Stimulated activated CD8-positive, alpha-beta memory T cell treated with anti-CD3 and anti-CD28 coated beads, Interleukin-12 subunit alpha, Interleukin-12 subunit beta, amount 100 ng/mL, for 4 hours (primary cell): ENCODE measurements around the gene SH2D4B.

Experiments used
- DNase-seq: peaks from one replicate; pipeline ENCODE4 v3.0.0-alpha.2; 2020; ENCODE audit warnings: low read depth

The SH2D4B gene

DNA sequence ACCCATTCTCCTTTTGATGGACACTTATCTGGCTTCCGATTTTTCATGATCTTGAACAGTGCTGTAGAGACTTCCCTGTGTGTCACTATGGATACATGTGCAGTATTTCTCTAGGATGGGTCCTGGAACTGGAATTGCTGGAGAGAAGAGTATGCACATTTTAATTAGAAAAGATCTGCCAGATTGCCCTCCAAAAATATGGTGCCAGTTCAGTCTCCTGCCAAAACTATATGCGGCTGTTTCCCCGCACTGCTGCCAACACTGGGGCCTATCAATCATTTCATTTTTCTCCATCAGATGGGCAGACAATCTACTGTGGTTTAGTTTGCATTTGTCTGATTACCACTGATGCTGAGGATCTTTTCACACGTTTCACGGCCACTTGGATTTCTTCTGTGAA is 105.0 kb downstream of the SH2D4B start:
- DNase-seq, result no peak

DNA sequence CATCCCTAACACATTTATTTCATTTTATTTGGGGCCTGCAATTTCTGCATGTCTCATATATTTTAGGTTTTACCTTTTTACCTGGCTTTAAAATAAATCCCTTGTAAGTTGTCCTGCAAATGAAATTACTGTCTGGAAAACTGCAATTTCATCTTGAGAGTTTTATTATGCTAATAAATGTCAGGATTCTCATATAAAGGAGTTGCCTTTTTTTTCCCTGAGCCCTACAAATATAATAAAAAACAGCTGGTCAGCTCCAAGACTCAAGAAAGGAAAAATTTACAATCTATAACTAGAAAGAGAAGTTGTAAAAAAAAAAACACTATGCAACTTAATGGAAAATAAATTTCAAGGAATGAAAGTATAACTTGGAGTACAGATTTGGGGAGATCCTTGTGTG is 108.7 kb downstream of the SH2D4B start:
- DNase-seq, result no peak

DNA sequence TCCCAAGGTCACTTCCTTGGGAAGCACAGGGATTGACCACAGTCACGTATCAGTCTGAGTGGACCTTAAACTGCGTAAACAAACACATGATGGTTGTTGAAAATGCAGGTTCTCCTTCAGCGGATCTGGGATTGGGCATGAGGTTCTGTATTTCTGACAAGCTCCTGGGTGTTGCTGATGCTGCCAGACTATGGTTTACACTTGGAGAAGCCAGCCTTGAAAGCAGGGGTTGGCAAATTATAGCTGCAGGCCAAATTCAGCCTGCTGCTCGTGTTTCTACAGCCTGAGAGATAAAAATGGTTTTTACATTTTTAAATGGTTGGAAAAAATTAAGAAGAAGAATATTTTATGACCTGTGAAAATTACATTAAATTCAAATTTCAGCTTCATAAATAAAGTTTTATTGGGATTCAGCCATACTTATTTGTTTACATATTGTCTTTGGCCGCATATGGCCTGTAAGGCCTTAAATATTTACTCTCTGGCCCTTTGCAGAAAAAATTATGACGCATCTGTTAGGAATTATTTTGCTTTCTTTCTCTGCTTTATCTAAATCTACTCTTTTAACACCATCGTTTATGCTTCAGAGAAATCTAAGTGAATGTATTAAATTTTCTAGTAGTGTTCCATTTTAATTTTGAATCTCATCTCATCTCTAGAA is 109.6 kb downstream of the SH2D4B start:
- no peak for DNase-seq

DNA sequence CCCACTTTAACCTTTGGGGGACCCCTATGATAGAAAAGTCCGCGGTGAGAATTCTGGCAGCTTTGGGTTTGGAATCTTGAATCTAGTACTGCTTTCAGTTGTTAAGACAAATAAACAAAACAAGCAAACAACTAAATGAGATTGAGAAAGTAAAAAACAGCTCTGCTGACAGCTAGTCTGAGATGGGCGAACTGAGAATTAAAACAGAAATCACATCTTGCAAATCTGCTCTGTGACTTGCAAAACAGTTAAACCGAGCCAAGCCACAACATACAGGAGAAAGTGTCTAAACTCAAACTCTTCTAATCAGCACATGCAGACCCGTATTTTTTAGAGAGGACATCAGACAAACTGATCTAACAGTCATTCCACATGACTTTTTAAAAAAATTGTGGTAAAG is 110.4 kb downstream of the SH2D4B start:
- DNase-seq, result no peak

DNA sequence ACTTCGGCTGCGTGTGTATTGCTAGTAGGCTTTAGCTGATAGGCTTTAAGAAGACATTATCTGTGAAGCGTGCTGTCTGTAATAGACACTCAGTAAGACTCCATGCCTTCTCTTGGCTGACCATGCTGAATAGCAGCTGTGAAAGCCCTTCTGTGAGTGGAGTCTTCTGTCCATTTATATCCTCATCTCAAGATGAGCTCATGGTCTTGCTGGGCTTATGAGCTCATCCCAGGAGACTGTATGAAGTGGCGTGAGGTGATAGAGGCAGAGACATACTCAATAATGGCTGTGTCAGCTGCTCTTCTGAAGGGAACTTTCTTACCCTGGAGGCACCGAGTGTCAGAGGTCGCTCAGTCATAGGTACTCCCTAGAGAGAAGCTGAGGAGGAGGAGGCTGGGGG is 111.5 kb downstream of the SH2D4B start:
- DNase-seq, result no peak

DNA sequence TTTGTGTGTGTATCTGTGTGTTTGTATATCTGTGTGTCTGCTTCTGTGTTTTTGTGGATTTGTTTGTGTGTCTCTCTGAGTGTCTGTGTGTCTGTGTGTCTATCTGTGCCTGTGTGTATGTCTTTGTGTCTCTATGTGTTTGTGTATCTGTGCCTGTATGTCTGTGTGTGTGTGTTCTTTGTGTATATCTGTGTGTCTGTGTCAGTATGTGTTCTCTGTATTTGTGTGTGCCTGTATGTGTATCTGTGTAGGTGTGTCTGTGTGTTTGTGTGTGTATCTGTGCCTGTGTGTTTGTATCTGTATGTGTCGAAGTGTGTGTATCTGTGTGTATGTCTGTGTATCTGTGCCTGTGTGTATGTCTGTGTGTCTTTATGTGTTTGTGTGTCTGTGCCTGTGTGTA is 118.2 kb downstream of the SH2D4B start:
- DNase-seq, result no peak

DNA sequence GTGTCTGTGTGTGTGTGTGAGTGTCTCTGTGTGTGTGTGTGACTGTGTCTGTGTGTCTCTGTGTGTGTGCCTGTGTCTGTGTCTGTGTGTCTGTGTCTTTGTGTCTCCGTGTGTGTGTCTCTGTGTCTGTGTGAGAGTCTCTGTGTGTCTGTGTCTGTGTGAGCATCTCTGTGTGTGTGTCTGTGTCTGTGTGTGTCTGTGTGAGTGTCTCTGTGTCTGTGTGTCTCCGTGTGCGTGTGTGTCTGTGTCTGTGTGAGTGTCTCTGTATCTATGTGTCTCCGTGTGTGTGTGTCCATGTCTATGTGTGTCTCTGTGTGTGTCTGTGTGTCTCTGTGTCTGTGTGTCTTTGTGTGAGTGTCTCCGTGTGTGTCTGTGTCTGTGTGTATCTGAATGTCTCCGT is 120.4 kb downstream of the SH2D4B start:
- DNase-seq, result no peak

DNA sequence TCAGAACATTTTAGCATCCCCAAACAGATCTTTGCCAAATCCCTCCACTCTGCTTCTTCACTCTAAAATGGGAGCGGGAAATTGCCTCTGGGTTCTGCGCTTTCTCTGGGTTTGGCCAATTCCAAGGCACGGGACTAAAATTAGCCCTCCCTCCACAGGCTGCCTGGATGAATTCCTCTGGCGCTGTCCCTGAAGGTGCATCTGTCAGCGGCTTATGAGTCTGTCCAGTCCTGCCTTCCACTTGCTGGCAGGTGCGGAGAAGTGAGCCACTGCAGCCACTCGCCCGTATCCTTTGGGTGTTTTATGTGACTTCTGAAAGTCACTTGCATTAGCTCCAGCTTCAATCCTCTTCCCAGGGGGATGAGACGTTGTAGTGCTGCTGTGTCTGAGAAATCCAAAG is 121.6 kb downstream of the SH2D4B start:
- DNase-seq, result no peak

DNA sequence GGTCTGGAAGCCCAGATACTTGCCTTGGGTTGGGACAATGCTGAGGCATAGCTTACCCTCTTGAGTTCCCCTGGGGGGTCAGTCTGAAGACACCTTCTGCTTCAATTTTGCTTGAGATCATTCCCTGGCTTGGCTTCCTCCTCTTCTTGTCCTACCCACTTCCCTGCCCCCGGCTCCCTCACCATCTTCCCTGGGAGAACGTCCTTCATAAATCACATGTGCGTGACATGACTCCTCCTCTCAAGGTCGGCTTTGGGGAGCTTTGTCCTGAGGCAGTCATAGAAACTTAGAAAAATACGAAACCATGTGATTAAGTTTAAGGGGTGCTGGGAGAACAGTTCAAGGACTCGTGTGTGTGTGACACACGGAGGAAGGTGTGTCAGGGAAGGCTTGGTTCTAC is 122.6 kb downstream of the SH2D4B start:
- DNase-seq, result no peak

DNA sequence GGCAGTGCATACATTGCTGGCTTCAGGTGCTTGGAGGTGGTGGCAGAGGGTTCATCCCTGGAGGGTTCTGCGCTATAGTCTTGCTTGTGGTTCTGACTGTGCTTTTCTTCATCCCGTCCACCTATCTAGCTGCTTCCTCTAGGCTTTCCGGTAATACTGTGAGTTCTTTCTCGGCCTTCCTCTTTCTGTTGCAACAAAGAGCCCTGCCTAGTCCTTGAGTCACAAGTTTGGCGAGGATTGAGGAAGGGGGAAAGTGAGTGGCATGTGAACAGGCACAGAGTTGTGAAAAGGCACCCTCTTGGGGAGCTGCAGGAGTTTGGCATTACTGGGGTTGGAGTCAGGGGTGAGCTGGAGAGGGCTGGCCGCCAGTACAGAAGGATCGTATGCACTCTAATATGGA is 123.0 kb downstream of the SH2D4B start:
- no peak for DNase-seq

DNA sequence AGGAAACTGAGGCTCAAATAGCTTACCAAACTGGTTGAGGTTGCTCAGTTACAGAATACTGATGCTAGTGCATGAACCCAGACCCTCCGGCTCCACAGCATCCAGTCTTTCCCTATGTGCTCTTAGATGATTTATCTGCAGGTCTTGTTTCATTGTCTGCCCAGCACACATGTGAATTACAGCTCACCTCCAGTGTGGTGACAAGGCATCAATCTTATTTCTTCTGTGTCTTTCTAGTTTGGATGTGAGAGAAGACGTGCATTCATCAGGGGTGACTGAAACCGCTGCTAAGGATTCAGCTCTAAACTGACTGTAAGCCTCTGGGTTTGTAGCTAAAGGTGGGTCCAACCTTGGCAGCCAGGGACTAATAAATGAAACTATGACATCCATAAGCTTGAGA is 123.8 kb downstream of the SH2D4B start:
- no peak for DNase-seq

DNA sequence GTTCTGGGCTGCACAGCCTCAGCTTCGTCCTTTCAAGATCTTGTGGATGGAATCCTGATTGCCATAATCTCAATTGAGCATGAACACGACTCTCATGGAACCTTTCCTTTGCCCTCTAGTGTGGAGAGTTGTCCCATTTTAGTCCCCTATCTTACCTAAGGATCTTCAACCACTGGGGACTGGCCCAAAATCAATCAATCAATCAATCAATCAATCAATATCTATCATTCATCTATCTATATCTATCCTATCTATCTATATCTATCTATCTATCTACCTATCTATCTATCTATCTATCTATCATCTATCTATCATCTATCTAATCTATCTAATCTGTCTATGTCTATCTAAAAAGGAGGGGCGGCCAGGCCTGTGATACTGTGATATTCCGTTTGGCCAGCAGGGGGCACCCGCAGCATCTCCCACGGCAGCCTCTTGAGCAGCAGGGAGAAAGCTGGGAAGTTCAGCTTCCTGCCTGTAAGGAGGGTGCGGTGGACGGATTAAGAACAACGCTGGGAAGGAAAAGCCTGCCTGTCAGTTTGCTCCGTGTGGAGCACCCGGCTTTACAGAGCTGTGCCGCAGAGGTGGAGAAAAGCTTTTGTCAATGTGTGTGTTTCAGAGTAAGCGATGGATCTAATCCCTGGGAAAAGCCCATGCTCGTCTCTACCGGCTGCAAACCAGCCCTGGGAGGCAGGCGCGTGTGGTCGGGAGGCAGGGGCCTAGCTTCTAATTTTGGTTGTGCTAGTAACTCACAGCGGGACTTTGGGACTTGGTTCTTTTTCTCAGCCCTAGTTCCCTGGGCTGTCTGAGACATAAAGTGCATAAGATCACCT is 124.9 kb downstream of the SH2D4B start:
- DNase-seq, result peak; percentile 29

DNA sequence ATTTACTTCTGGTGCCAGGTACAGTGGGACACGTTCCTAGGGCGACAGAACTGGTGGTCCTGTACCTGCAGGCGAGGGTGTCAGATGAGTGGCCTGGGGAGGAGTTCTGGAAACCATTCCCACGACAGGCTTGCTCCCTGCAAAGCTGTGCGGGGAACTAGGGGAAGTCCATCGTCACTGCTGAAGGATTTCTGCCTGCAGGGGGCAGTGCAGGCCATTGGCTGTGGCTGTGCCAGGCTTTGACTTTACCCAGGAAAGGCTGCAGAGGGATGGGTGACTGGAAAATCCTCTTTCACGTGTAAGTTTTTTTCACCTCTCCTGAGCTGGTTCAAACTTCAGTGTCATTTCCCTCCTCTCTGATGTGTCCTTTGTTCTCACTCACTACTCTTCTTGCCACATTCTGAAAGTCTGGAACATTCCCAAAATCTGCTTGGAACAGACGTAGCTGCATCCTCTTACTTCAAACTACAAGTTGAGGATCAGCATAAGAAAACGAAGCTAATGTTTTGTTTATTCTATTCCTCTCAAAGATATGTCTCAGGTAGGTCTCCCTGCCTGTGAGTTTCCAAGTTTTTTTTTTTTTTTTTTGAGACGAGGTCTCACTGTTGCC is 126.5 kb downstream of the SH2D4B start:
- peak; percentile 1 for DNase-seq

DNA sequence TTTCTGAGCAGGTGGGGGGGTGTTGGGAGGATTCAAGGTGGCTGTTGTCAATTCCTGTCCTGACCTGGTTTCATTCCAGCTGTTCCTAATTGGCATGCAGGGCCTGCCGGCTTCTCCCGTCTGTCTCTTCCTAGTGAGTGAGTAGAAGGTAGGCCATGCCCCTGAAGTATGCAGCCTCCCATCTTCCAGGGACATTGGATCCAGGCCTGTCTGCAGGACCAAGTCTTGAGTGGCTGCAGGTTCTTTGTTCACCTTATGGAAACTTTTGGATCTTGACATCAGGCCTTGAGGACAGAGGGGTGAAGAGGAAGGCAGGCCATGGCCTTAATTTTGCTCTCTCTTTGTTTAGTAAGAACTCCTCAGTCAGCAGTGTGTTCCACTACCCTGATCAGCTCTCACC is 131.8 kb downstream of the SH2D4B start:
- no peak for DNase-seq

DNA sequence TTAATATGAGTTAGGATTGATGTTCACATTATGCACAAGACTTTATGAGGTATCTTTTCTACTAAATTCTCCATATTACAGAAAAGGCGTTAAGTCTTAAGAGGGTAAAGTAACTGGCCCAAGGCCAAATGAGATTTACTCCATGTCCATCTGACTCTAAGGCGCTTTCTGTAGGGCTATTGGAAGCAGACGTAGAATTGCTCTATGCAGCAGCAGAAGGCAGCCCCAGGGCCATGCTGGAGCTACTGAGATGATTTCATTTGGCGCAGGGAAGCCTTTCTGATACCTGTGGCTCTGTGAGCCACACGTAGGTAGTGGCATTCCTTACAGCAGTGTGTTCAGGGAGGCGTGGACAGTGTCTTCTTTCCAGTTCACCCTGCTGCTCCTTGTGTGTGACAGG is 133.1 kb downstream of the SH2D4B start:
- DNase-seq, result no peak

DNA sequence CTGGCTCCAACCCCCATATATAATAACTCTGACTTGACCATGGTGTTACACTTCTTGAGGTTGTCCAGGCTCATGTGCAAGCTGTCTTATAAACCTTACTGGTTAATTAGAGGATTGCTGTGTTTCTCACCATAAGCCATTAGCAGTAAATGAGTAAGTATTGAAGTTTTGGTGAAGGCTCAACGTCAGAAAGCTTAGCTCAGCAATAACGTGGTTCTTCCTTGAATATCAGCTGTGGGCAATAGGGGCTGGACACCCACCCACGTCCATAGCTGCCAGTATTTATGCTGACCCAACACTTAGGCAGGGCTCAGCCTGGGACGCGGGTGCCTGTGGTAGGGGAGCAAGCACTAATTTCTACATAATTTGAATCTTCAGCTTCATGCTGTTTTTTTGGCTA is 134.1 kb downstream of the SH2D4B start:
- no peak for DNase-seq

DNA sequence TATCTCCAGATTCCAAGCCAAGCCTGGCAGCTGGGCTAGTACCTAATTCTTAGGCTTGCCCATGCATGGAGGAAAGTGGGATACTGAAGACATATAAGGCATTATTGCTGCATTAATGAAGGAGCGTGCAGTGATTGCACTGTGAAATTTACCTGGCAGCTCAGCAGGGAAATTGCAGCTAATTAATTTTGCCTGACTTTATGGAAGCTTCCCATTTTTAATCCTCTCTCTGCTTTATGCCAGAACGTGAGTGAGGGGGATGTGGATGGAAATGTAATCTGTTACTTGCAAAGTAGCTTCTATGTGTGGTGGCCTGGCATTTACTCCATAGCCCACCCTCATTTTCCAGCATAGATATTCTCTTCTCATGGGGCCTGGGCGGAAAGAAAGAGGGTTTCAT is 134.9 kb downstream of the SH2D4B start:
- DNase-seq, result no peak

DNA sequence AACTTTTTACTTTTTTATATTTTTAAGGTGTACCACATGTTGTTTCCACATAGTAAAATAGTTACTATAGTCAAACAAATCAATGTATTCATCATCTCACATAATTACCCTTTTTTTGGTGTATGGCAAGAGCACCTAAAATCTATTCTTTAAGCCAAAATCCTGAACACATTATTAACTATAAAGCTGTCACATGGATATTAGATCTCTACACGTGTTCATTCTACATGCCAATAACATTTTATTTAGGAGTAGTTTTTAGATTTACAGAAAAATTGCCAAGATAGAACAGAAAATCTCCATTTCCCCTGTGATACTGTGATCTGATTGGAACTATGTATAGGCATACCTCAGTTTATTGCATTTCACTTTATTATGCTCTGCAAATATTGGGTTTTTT is 137.1 kb downstream of the SH2D4B start:
- DNase-seq, result no peak

DNA sequence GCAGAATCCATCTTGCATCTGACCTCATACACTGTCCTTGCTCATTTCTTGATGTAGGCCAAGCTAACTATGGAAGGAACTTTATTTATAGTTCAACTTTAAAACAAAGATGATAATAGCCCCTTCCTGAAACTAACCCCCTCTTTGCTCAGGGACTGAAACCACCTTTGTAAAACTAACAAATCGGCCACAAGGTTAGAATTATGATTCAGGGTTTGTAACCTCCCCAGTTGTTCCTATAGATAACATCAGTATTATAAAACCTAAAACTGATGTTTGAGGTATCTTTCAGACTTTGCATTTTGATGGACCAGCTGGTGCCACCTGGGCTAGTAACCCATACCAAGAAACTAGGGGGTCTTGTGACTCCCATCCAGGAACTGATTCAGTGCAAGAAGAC is 143.4 kb downstream of the SH2D4B start:
- DNase-seq, result no peak

DNA sequence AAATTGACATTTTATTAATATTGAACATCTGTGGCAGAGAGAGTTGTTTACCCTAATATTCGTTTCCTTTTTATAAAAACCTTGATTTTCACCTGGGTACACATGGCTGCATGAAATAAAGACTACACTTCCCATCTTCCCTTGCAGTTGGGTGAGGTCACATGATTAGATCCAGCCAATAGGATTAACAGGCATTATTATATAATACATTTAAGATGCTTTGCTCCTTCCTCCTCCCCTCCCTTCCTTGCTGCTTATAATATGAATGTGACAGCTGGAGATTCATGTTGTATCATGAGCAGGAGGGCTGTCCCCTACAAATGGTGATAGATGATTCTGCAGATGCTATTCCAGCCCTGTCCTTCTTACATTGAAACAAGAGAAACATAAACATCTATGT is 146.6 kb downstream of the SH2D4B start:
- DNase-seq, result no peak

DNA sequence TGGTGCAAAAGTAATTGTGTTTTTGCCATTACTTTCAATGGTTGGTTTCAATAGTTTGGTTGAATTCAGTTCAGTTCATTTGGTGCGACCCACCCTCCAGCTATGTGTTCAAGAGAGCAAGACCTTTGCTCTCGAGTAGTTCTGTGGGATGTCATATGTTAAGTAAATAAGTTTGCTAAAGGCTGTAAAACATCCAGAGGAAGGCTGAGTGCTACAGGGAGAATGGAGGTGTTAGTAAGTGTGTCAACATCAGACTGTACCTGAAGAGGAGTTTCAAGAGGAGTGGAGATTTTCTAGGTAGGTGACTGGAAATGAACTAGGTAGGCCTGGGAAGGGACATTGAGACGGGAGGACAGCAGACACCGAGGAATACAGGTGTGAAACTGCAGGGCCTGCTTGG is 147.7 kb downstream of the SH2D4B start:
- DNase-seq, result no peak

DNA sequence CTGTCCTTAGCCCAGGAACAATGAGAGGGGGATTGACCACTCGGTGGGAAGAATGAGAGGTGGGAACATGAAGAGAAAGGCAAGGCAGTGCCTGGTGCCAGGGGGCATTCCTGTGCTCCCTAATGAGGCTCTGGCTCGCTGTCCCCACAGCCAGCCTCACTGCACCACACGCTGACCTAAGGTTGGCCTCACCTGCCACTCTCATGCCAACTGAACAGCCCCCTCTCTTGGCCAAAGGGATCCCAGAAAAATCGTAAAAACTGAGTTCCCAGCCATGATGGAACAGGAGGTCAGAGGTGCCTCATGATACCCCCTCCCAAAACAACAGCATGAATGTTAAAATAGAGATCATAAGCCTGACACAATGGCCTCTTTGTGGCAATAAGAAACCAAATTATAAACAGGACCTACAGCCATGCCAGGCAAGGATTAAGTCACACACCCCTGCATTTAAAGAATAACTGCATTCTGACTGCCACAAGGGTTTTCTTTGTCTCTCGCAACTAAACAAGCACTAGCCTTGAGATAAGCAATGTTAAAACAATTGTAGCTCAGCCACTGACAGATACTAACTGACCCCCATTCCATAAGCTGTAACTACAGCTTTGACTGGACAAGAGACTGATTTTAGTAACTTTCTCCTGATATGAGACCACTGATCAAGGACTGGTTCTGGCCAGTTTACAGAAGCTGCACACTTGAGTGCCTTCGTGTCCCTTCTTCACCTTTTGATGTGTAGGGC is 149.2 kb downstream of the SH2D4B start:
- DNase-seq, result no peak

DNA sequence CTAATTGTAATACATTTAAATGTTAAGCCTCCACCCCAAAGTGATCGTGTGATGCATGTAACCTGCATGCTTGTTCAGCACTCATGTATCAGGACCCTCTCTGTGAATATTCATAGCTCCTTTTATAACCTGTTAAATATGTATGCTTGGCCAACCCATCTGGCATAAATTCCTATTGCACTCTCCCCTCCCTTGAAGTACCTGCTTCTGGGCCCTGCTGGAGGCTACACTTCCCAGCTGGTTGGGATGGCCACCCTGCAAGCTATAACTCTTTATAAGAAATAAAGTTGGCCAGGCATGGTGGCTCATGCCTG is 149.7 kb downstream of the SH2D4B start:
- no peak for DNase-seq
